HG02943 (cell line): ENCODE measurements around the gene VDR.
"Not testable (repeated sequence)": the region's sequence is repeated elsewhere in the genome, so short reads cannot be mapped to it uniquely, and the experiment has no call there.

ENCODE experiments used
- ATAC-seq: cut with Tn5 transposase; IDR thresholded peaks from one replicate; pipeline ENCODE4 v1.9.1; 2021; ENCODE audit warnings: mild to moderate bottlenecking, low read depth, moderate library complexity; ENCODE audit not compliant: unreplicated experiment

Gene VDR

DNA sequence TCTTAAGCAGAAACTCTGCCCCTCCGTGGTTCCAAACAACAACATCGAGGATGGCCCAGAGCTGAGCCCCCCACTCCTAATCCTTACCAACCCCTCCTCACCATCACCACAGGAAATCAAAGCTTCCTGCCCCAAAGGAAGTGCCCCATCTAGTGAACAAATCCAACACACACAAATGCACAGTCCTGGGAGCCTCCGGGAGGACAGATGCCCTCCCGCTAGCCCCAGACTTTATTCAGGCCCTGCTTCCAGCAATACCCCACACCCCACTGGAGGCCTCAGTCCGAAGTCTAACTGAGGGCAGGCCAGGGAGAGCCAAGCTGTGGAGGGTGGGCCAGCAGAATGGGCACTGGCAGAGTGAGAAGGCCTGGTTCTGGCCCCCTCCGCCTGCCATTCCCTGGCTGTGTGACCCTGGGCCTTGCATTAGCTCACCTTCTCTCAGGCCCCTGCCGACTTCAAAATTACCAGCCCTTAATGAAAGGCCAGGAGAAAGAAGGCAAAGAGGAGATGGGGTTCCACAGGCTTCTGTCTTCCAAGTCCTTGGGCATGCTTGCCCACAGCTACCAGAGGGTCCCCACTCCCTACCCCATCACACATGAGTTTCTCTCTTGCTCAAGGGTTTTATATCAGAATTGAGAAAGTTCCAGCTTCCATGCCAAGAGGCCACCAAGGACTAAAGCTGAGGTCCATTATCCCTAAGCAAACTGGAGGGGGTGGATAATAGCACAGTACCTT lies 87.4 kb downstream of the VDR start:
- no peak for ATAC-seq

GRCh38 chr12:47816403-47817271 lies 88.2 kb downstream of the VDR start:
- no peak for ATAC-seq

- not testable (repeated sequence) for ATAC-seq
Observed at GRCh38 chr12:47815447-47815846, 89.3 kb downstream of the VDR start.

GRCh38 chr12:47814539-47815170 lies 90.1 kb downstream of the VDR start:
- ATAC-seq: no peak

DNA sequence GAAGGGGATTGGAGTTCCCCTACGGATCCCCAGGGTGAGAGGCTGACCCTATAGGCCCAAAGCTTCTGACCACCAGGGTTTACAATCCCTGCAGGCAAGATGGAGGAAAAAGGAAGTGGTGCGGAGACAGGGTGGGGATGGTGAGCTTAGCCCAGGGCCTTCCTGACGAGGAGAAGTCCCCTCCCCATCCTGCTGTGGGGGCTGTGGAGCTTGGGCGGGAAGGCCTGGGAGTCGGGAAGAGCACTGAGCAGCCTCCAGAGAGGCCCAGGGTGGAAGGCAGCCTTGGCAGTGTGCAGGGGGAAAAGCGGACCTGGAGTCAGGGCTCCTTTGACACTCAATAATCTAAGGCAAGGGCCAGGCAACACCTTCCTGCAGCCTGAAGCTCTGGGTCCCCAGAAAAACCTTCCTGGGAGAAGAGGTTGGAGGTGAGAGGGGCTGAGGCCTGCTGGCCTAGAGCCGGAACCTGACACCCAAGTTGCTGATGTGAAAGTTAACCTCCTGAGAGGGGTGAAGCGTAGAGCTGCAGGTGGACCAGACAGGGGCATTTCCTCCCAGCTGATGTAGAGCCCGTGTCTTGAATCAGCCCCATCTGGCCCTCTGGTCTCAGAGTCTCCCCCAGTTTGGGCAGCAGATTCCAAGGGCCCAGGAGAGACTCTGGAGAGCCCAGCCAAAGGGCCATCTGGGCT lies 91.1 kb downstream of the VDR start:
- ATAC-seq: peak; percentile 49

DNA sequence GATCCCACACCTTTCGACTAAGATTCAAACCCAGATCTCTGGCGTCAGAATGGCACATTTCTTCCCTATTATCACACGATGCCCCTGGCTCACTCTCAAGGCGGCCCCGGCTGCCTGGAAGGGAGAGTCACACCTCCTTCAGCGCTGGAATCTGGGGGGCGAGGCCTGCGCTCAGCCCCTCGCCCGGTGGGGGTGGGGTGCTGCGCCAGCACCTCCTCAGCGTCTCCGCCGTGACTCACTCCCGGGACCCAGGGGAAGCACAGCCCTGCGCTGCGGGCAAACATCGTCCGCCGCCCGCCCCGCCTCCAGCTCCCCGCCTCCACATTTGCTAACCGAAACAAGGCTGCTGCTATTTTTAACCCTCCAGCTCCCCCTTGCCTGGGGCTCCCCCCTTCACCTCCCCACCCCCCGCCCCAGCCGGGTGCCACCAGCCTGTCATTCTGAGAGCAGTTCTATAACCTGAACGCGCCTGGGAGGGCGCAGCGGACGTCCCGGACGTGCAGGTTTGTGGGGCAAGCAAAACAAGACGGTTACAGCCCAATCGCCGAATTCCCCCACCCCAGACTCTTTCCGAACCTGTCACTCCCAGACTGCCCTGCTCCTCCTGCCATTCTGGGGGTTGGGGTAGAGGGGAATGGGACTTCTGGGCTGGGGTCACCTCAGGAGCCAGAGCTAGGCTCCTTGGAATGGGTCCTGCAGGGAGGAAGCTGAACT lies 91.8 kb downstream of the VDR start:
- peak; percentile 66 for ATAC-seq

- no peak for ATAC-seq
Observed at GRCh38 chr12:47811581-47812484, 93.0 kb downstream of the VDR start.

- ATAC-seq: no peak
Observed at GRCh38 chr12:47811072-47811396, 93.8 kb downstream of the VDR start.

DNA sequence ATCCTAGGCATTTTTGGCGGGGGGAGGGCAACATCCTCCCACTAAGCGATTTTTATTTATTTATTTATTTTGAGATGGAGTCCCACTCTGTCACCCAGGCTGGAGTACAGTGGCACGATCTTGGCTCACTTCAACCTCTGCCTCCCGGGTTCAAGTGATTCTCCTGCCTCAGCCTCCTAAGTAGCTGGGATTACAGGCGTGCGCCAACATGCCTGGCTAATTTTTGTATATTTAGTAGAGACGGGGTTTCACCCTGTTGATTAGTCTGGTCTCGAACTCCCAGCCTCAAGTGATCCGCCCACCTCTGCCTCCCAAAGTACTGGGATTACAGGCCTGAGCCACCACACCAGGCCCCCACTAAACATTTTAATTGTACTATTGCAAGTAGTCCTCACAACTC lies 95.3 kb downstream of the VDR start:
- ATAC-seq: not testable (repeated sequence)

DNA sequence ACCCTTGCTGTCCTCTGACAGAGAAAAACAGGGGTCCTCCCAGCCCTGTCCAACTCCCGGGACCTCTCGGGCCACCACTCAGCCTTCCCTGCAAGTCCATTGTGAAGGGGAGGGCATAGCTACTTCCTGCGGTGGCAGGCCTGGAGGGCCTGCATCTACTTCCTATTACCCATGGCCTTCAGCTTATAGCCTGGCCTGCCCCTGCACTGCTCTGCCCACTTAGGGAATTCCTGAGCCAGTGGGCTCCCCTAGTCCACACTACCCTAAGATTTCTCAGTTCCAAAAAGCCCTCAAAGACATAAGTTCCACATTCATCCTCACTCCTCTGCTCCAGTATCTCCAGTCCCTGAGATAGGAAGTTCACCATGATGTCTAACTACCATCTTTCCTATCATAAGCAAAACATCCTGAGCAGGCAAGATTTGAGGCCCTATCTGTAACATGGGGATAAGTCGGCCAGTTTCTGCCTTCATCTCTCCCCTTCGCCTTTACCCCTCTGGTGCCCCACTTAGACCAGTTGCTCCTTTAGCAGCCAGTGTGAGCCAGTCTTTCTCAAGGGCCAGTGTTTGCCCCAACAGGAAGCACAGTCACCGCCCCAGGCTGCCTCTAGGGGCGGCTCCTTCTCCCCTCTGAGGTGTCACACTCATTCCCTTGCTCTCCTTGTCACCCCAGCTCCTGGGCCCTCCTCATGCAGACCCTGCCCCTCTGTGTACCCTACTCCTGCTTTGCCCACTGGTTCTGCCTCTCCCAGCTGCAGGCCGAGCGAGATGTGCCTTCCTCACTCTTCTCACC lies 96.0 kb downstream of the VDR start:
- ATAC-seq: no peak

GRCh38 chr12:47808050-47808449 lies 96.7 kb downstream of the VDR start:
- no peak for ATAC-seq

GRCh38 chr12:47807338-47807737 lies 97.5 kb downstream of the VDR start:
- ATAC-seq: no peak

- no peak for ATAC-seq
Observed at GRCh38 chr12:47805417-47805816, 99.4 kb downstream of the VDR start.

DNA sequence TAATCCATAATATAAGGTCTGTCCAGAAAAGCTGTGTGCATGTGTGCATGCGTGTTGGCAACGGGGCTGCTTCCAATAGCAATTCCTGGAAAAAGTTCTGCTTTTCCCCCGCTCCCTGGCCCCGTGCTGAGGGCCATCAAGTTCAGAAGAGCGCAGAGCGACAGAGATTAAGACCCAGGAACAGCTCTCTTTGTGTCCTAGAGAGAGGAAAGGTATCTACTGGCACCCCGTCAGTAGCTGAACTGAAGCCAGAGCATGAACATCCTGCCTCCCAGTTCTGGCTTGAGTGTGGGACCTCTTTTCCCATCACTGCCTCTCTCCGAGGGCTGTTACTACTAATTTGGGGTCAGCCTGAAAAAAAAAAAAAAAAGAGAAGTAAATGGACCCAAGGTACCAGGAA lies 100.6 kb downstream of the VDR start:
- ATAC-seq: no peak

DNA sequence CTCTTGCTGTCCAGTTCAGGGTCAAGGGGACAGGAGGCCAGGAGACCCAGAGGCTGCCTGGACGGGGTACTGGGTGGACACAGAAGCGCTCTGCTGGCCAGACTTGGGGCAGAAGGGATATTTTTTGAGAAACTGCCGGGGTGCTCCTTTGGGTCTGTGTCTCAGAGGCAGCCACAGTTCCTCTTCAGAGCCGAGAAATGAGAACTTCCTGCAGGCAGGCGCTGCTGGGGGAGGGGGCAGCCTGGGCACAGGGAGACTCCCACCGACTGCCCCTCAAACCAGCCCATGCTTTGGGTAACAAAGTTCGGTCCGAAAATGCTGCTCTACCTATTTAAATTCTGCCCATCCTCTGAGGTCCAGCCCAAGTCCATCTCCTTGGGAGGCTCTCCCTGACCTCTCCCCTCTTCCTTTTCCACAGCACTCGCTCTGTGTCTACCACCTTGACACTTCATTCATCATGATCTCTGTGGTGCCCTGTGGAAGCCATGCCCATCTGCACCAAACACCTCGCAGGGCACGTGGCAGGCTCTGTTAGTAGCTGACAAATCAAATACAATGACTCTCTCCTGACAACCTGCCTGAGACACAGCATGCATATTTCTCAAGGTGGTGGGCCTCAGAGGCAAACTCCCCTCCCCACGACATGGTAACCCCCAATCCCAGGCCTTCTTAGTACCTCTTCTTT lies 101.5 kb downstream of the VDR start:
- no peak for ATAC-seq

DNA sequence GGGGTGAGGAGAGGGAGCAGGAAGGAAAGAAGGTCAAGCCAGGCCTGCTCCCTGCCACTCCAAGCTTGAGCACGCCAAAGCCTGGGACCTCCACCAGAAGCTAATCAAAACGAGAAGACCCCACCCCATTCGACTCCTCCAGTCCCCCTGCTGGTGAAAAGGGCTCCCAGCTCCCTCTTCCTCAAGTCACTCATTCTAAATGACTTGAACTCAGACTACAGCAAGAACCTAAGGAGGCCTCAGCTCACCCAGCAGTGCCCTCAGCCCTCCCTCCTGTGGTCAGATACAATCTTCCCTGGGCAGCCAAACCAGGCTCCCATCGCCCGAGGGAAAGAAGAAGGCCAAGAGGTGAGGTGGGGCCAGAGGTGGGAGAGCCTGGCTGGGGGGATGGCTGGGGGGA lies 102.5 kb downstream of the VDR start:
- ATAC-seq: no peak

DNA sequence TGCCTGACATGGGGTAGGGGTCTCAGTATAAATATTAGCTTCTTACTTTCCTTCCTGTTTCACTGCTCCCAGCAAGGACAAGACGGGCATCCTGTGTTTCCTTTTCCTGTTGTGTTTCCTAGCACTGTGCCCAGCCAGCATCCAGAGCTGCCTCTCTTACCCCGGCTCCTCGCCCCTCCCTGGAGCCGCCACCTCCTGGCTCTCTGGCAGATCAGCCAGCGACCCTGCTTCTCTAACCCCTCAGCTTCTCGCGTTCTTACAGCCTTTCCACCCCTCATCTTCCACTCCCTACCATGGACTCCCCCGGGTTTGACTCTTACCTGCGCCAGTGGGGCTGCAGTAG lies 102.9 kb downstream of the VDR start:
- ATAC-seq: no peak
